M059J (cell line): ENCODE measurements around the gene SMAD6. TPM values are rescaled to one million over a fixed set of nuclear protein-coding genes. Genes with fewer than 3 reads are reported as not detected.

Experiments
- DNase-seq: peaks from one replicate; pipeline ENCODE4 v3.0.0-alpha.2; 2012; ENCODE audit warnings: low read depth
- total RNA-seq: library from RNA; depleted of rRNA; stranded (reverse); fragments of >200 nt; shearing (Covaris generic); gene quantifications from 2 replicates; pipeline ENCODE4 v1.2.3, GENCODE V29; 2014

SMAD6 gene
- total RNA-seq, 1 experiment from 2014 or later, result 12.7 TPM

DNA sequence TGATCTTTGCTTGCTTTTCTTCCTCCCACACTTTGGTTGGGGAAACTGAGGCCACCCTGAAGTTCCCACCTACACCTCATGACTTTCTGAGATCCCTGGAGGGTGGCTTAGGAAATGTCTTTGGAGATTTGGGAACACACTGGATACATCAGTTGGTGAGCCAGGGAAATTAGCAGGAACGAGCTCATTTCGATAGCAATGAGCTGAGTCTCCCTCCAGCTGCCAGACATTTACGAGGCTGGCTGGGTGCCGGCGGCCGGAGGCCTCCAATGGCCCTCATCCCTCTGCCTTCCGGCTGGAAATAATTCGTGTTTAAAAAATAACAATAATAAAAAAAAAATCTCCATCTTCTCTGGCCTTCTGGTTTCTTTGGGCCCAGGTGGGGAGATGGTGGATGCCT lies 38.8 kb downstream of the SMAD6 start:
- peak; percentile 84 for DNase-seq

DNA sequence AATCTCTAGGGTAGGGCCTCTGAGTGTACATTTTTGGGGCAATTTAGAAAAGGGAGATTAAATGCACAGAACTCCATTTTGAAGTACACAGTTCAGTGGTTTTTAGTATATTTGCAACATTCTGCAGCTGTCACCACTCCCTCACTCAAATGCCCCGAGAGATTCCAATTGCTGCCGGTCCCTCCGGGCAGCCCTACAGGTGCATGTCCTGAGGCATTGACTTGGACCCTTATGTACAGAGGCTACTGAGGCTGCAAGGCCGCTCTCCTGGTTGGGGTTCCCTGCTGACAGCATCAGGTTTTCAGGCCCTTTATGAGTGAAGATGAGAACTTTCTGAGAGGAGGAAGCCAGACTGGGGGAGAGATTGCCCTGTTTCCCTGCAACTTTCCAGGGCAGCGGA lies 39.6 kb downstream of the SMAD6 start:
- no peak for DNase-seq

DNA sequence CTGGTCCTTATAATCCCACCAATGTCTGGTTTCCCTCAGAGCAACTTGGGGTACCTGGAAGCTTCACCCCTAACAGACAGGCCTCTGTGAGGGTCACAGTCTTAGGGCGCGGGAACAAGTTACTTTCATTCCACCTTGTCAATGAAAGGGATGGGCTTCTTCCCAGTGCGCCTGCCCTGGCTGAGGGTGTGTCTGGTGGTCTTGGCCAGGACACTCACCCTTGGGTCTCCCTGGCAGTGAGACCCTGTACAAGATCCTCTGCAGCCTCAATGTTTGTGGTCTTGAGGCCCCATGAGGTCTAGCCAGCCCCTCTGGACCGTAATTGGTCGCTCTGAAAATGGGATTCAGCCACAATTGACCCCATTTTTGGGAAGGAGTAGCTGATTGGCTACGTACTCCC lies 40.2 kb downstream of the SMAD6 start:
- no peak for DNase-seq

DNA sequence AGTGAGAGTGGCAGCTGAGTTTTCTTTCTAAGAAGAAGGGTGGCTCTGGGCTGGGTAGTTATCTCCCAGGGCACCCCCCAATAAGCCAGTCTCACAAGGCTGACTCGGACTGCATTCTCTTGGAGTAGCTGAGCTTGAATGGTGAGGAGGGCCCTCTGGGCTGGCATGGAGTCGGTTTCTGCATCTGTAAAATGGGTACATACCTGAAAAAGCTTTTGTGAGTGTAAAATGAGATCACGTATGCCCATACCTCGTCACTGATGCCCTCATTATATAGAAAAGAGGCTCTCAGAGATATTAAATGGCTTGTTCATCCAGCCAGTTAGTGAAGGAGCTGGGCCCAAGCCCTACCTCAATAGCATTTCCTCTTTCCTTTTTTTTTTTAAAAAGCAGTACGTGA lies 41.2 kb downstream of the SMAD6 start:
- no peak for DNase-seq

DNA sequence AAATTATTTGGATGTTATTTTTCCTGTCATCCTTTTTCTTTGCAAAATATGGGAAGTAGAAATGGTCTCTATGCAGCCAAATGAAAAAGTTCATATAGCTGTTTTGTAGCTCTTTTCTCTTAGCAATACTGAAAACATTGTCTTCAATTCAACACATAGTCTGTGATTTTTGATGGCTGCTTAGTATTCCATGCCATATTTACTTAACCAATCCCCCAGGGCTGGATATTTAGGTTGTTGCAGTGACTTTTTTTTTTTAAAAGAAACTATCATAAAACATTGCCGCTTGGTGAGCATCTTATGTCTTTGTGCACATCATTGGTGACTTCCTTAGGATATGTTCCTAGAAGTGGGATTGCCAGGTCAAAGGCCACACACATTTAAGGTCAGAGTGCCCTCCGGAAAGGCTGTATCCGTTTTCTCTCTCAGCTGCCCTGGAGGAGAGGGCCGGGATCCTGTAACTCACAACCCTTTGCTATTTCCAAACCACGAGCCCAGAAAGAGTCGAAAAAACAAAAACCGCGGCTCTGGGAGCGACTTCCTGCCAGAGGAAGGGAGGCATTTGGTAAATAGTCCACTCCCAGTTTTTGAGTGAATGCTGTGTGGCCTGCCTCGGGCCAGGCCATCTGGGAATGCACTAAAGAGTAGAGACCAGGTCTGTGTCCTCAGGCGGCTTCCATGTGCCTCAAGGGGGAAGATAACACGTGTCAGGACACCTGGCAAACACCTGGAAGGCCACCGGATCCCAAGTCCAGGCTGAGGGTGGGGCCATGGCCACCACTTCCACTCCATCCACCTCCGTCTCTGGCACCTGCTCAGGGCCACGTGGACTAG lies 41.9 kb downstream of the SMAD6 start:
- DNase-seq, result peak; percentile 72

DNA sequence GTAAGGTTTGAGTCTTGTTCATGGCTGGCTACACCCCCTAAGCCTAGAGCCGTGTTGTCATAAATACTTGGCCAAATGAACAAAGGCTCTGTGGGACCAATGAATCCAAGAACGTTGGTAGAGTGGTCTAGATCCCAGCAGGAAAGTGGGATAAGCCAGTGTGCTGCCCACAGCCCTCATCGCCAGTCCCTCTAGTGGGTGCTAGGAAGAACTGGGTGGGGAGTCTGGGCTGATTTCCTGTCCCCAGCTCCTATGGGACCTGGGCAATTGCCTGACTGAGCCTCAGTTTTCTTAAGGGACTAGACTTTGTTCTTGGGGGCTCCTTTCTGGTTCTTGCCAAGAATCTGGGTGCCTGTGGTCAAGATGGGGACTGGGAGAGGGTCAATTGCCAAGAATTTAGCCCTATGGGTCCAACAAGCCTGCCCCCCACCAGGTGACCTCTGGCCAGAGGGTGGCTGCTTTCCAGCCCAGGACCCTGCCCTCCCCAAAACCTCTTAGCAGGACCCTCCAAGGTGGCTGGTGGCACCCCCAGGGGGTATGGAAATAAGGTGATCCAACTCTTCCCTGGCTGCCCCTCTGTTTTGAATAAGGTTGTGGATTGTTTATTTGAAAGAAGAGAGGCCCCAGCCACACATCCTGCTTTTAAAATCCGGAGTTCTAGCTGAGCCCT lies 42.7 kb downstream of the SMAD6 start:
- no peak for DNase-seq

DNA sequence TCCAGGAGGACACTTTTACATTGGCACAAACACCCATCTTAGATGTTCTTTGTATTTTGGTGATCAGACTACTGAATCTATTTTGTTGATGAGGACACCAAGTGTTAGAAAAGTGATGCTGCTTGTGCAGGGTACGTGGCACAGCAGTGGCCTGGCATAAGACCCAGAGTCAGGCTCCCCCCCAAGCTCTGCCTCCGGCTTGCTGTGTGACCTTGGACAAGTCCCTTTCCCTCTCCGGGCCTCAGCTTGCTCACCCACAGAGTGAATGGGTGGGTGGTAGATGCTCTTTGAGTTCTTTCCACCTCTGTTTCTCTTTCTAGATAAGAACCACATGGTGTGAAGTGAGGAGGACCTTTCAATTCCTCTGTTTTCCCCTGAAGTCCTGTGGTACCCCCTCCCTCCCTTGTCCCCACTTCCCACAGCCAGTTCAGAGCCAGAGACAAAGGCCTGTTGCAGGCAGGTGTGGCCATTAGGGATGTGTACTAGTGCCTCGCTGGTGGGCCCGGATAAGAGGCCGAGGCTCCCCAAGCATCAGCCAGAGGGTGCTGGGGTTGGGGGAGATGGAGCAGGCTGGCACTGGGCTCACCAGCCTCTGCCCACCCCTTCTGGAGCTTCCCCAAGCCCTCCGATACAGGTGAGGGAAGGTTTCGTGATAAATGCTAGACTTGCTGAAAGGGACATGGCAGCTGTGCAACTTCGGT lies 43.6 kb downstream of the SMAD6 start:
- no peak for DNase-seq

DNA sequence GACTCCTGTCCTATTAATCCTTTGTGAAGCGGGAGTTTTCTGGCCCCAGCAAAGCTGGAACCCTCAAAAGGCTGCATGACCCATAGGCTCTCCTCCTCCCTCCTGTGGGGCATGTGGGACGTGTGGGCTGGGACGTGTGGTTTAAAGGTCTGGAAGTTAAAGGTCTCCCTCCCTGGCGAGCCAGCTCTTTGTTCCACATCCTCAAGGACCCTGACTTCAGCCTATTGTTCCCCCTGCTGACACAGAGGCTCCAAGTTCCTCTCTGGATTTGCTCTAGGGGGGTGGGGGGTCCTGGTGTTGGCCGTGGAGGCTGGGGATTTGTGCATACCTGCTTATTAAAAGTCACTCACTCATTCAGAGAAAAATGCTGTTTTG lies 44.2 kb downstream of the SMAD6 start:
- peak; percentile 59 for DNase-seq

DNA sequence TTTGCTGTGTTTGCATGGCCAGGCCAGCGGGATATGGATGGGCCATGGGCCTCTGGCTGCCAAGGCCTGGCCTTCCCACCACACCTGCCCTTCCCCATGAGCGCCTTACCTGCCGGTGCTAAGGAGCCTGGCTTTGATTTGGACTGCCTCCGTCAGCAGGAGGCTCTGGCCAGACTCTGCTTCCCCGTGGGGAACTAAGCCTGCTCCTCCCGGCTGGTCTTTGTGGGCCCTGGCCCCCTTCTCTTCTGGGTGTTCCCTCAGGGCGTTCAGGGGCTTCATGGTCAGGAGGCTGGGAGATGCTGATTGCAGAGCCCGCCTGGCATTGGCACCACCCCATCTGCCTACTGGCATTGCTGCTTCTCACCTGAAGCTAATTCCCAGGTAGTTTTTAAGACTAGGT lies 45.2 kb downstream of the SMAD6 start:
- no peak for DNase-seq

DNA sequence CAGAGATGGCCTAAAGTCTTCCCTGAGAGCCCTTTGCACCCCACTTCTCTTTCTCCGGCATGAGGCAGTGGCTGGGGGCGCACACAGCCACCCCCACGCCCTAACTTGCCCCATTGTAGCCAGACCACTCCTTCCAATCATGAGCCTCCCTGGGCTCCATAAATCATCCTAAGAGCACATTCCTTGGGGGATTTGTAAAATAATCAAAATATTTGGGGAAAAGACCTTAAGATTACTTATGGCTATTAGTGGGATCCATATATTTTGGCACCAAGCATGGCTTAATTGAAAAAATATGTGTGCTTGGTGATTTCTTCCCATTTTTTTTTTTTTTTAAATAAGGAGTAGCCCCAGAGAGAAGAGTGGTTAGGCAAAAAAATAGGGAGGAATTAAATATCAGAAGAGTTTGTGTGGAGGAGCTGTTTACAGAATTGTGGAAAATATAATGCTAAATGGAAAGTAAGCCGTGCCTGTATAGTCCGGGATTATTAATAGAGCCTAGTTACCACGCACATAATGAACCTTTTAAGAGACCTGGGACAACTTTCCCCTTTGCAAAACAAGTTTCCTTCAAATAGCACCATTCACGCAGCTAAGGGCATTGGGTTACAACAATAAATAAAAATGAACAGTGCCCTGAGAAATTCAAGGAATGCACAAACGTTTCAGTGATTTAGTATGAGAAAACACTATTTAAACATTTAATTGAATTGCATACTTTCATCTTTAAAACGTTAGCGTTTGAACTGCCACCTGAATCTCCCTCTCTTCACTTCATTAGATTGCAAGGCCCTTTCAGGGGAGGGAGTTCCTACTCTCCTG lies 46.1 kb downstream of the SMAD6 start:
- peak; percentile 83 for DNase-seq

DNA sequence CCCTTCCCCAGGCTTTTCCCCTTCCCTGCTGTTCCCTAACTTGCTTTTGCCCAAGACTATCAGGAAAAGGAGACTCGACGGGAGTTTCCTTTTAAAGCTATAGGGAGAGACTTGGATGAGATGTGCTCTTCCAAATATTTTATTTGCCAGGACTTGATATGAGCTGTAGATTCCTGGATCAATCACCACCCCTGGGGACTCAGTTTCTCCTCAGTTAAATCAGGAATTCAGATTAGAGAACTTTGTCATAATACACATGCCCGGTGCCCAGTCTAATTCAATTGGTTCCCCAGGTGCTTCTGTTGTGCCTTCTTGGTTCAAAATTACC lies 46.6 kb downstream of the SMAD6 start:
- DNase-seq, result no peak

DNA sequence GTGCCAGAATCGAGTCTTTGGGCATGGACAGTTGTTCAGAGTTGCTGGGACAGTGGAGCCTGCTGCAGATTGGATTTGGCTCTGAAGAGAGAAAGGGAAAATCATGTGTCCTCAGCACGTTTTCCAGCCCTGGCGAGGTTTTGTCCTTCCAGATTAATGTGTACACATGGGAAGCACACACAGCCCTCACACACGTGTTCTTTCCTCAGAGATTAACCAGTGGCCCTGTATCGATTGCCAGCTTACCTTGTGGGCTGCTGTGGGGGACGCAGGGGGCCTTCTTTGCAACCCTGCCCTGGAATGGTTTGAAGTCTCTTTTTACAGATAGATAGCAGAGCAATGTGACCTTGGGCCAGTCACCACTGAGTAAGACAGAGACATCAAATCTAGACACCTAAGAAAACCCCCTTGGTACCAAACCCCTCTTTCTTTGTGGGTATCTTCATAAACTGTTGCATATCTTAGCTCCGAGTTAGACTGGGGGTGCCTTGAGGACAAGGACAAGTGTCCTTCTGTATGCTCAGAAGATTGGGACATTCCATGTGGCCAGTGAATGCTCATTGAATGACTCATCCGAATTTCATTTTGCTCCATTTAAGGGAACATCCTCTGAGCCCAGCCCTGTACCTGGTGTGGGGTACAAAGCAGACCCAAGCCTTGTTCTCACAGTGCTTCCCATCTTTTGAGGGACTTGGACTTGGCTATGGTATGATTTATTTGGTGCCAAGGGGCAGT lies 48.0 kb downstream of the SMAD6 start:
- peak; percentile 75 for DNase-seq

DNA sequence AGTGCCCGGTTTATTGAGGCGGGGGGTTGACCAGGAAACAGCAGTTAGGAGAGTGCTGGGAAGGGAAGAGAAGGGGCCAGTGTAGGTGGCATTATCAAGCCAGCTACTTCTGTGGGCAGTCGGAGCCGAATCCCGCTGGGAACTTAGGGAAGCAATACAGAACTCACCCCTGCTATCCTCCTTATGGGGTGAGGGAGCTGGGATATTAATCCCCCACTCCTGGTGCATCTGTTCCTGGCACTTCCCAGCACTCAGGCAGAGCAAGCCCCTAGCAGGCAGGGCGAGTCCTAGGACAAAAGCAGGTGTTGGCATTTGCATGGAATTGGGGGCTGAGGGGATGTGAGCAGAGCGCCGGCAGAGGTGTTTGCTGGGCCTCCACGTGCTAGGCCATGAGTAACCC lies 48.6 kb downstream of the SMAD6 start:
- no peak for DNase-seq

DNA sequence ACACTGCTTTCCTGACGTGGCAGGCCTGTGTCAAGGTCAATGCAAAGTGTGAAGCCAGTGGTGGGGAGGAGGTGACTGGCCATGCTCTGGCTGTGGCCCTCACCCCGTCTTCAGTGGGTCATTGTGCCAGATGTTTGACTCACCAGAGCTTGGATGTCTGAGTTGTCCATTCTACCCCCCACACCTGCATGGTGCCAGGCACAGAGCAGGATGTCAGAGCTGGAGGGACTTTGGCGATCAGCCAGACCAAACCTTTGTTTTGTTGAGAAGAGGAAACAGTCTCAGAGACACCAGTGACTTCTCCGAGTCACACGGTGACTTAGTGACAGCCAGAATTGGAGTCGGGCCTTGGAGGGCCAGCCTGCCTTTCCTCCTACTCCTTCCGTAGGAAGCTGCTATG lies 49.5 kb downstream of the SMAD6 start:
- DNase-seq, result peak; percentile 85

DNA sequence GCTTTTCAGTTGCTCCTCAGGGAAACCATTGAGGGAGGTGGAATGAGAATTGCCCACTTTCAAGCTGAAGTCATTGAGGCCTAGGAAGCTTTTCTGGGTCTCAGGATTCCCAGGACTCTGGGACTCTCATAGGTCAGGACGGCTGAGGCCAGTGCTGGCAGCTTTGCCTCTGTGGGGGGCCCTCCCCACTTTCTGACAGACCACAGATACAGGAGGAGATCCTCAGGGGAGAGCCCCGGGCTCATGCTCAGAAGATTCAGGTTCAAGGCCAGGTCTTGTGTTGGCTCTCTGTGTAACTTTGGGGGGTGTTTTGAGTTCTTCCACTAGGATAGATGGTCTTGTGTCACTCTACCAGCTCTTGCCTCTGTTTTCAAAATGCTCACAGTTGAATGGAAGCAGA lies 50.0 kb downstream of the SMAD6 start:
- no peak for DNase-seq

DNA sequence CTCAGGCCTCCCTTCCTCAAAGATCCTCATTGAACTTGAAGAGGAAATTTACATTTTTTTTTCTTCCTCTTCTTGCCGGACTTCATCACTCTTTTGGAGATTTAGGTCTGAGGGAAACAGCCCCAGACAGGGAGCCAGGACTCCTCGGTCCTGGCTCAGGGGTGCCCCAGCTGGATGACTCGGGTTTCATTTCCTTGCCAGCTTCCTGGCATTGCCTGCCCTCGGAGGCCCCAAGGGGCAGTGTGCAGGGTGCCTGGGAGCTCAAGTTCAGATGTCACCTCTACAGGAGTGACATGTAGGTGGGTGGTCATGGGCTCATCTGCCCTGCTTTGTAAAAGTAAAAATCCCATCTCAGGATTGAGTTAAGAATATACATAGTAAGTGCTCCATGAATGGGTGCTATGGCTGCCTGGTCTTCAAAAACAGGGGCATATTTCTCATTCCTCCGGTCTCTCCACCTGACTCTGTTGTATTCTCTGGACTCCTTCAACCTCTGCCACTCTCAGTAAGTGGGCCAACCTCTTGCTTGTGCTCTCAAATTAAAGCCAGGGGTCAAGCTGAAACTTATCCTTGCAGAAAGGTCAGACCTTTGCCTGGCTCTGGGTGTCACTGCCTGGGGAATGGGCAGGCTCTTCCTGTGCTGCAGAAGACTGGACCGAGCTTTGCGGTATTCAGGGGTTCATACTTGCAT lies 51.8 kb downstream of the SMAD6 start:
- no peak for DNase-seq

DNA sequence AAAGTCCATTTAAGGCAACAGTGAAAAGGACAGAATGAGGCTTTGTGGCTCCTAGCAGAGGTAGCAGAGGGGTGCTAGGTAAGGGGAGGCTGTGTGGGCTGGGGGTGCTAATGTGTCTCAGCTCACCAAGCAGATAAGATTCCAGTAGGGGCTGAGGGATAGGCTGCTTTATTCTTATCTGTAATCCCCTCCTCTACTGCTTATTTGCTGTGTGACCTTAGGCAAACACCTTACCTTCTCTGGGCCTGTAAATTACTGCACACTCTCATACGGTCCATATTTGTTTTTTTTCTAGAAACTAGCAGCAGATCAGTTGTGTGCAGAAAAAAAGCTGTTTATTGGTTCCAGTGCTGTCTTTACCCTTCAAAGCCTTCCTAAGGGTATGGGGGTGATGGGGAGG lies 52.8 kb downstream of the SMAD6 start:
- no peak for DNase-seq

DNA sequence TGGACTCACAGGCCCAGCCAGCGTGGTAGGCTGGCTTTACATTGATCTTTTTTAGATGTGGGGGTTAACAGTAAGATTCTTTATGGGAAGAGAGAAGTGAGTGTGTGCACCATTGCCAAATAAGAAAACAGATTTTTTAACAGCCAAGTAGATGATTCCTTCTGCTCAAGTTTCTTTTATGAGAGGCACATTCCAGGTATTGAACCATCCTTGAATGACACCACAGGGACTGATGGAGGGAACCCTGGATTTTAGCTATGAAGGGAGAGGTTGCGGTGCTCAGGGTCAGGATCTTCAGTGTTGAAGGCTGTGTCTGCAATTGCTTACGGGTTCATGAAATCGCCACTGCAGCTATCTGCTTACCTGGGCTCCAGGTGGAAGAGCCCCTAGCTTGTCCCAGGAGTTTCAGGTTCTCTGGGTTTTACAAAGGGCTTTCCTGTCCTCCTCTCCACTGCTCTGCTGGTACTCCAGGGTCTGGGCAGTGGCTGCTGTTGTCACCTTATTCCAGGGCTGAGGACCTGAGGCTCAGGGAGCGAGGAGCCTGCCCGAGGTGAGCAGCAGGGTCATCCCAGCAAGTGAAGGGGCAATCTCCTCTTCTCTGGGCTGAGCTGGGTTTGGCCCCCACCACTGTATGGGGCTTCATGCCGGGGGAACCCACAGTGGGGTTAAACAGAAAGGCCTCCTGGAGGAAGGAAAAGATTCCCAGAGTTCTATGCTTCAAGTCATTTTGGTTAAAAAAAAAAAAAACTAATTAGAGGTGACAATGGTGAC lies 53.4 kb downstream of the SMAD6 start:
- DNase-seq, result no peak

DNA sequence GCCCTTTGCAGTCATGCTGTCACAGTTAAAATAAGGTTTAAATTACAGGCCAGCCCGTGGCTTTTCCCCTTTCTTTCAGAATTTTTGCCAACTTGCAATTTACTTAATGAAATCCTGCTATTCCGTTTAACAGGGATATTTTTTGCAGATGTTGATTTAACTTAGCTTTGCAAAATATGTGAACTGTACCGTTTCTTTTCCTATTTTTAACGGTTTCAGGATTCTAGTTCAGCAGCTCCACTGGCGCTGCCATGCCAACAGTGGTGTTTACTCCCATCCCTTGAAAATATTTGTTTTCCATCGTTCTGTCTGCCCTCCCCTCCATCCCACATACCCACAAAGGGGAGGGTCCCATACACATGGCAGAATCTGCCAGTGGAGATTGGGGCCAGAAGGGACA lies 54.3 kb downstream of the SMAD6 start:
- DNase-seq, result no peak

DNA sequence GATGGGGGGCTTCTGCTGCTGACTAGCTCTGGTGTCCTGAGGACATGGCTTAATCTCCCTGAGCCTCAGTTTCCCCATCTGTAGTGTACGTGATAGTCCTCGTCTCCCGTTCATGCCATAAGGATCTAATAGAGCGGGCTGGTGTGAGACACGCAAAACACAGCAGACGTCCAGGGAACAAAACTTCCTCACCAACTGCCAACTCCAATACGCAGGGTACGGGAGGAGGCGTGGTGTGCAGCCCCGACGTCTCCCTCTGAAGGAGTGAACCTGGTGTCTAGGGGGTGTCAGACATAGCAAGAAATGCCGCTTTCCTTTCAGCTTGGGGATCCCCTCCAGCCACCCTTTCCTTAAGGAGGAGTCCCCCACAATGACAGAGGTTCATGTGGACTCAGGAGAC lies 55.0 kb downstream of the SMAD6 start:
- no peak for DNase-seq
